SW480 (cell line): Measurements from ENCODE around the gene SEC14L3.
"Not testable (repeated sequence)": the region's sequence is repeated elsewhere in the genome, so short reads cannot be mapped to it uniquely, and the experiment has no call there.

ENCODE experiments used
- DNase-seq: peaks from one replicate; pipeline ENCODE4 v3.0.0-alpha.2; 2016; ENCODE audit warnings: low spot score

Gene SEC14L3

DNA sequence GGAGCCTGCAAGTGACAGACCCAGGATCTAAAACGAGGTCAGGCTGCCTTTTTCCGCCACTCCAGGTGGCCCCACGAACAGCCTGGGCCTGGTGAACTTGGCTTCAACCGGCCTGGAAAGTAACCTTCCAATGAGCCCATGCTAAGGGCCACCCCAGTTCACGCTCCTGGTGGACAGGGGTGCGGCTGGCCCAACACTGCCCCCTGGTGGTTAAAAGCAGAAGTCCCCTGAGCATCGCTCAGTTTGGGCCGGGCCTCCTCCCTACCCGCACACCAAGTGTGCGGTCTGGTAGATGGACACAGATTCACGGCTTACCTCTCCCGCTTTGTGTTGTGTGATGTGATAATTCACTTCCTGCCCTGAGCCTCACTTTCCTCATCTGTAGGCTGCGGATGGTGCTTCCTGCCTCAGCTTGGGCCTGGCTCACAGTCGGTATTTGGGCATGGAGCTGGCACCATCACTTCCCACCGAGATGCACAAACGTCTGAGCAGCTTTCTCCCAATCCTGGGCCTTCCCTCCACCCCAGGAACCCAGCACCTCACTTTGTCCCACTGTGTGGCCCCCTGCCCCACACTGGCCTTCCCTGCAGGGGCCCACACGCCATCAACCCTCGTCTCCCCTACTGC lies 13.7 kb upstream of the SEC14L3 start:
- peak; percentile 49 for DNase-seq

DNA sequence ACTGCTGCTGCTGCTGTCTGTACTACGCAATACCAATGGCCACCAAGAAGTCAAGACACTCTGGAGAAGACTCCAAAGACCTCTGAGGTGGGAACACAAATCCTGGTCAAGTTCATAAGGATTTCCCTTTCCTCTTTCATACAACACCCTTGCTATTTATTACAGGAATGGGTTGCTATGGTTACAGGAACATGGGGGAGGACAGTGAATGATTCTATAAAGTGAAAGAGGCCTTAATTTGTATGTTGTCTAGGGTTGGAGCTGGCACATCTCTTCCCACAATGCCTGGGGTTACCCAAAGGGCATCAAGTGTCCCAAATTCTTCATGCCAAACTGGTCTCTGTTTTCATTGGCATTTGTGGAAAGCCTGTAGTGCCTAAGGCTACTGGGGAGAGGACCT lies 11.4 kb upstream of the SEC14L3 start:
- DNase-seq: no peak

DNA sequence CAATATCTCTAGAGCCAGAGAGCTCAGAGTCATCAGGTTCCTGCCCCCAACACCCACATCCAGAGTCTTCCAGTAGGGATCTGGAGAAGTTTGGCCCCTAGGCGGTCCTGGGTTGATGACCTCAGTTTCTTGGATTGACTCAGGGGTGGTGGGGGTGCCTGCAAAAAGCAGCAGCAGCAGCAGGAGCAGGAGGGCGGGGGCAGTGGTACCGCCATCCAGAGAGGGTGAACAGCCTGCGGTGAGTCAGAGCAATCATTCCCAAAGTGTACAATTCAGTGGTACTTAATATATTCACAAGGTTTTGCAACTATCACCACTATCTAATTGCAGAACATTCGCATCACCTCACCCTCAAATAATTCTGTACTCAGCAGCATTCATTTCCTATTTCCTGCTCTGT lies 9.9 kb upstream of the SEC14L3 start:
- no peak for DNase-seq

DNA sequence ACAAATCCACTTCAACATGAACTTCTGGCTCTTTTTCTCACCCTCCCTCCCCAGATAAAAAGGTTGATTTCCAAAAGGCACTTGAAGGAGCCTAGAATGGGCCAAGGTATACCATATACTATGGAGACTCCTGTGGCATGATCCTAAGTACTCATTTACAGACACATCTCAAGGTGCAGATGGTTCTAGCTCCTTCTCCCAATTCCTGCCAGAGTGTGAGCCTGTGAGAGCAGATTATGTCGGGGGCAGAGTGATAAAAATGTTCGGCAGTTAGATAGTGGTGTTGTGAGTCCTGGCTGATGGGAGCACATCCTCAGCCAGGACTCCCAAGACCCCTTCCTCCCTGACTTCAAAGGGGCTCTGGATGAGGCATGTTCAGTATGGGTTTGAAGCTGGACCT lies 8.2 kb upstream of the SEC14L3 start:
- no peak for DNase-seq

DNA sequence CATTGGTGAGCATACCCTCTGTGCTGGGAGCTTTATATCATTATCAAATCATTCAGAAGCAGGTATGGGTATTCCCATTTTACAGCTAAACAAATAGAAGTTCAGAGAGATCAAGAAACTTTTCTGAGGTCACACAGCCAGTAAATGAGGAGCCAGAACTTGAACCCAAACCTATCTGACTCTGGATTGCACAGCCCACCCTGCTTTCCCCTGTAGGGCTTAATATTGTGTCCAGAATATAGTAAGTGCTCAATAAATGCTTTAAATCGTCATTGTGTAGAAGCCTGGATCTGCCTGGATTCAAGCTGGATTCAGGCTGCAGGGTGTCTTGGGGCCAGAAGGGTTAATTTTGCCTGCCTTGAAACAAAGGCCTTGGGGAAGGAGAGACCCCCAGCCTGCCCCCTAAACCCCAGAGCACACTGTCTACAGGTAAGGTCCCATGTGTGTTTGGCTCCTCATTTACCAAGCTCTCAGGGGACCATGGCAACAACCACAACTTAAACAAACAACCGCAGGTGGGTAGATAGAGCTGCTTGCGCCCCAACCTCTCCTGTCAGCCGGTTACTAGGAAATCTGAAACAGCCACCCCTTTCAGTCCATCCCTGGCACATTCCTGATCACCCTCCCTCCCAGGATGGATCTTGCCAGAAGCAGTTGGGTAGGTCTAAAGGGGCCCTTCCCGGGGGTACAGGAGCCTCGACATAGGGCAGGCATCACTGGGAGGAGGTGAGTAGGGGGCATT lies 3.0 kb upstream of the SEC14L3 start:
- DNase-seq: peak; percentile 73

DNA sequence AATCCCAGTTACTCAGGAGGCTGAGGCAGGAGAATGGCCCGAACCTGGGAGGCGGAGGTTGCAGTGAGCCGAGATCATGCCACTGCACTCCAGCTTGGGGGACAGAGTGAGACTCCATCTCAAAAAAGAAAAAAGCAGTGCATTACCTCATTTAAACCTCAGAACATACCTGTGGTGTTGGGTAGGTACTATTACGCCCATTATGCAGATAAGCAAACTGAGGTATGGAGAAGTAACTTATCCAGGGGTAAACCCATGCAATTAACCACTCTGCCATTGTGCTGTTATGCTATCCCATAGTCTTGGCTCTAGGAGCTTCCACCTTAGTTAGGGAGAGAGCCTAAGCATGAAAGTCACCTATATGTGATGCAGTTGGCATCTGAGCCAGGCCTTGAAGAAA lies 2.3 kb upstream of the SEC14L3 start:
- DNase-seq: no peak

DNA sequence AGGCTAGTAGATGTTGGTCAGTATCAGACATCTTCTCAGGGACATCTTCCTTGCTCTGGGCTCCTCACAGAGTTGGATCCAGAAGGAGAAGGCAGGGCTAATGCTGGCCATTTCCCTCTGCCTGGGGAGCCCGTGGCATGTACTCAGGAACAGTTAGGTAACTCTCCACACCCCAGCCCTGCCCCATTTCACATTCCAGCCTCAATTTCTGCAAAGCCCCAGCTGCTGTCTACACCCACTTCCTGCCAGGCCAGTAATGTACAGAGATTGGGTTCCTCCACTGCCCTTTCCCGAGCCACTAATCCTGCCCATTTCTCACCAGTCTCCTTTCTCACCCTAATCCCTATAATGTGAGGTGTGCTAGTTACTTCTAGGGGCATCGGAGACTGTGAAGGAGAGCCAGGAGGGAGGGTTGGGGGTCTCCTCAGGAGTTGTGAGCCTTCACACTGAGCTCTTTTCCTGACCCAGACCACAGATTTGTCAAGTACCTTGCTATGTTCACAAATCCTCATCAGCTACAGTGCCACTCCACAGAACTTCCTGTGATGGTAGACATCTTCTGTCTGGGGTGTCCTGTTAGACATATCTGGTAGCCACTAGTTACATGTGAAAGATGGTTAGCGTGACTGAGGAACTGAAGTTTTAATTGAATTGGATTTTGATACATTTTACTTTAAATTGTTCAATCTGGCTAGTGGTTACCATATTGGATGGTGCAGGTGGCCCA lies 1.3 kb upstream of the SEC14L3 start:
- DNase-seq: no peak

DNA sequence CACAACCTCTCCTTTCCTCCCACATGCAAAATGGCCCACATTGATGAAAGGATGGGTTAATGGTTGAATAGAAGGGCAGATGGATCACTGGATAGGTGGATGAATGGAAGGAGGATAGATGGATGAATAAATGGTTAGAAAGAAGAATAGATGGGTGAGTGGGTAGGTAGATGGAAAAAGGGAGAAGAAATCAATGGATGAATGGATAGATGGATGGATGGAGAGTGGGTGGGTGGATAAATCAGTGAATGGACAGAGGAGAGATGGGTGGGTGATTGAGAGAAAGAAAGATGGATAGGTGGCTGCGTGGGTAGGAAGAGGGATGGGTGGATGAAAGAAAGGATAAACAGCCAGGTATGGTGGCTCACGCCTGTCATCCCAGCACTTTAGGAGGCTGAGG lies 1.2 kb downstream of the SEC14L3 start:
- DNase-seq: no peak

DNA sequence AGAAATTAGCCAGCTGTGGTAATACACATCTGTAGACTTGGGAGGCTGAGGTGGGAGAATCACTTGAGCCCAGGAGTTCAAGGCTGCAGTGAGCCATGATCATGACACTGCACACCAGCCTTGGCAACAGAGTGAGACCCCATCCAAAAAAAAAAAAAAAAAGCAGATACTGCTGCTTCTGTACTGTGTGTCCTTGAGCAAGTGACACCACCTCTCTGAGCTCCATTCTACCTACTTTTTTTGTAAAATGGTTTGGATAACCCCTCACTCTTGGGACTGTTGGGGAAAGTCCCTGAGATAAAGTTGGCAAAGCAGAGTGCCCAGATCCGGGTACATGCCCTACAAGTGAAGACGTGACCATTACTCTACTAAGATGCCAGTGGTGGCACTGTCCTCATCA lies 2.7 kb downstream of the SEC14L3 start:
- DNase-seq: no peak

DNA sequence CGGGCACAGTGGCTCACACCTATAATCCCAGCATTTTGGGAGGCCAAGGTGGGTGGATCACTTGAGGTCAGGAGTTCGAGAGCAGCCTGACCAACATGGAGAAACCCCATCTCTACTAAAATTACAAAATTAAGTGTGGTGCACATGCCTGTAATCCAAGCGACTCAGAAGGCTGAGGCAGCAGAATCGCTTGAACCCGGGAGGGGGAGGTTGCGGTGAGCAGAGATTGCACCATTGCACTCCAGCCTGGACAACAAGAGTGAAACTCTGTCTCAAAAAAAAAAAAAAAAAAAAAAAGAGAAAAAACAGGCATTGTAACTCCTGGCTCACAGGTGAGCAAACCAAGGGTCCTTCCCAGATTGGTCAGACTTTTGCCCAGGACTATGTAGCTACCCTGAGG lies 11.3 kb downstream of the SEC14L3 start:
- not testable (repeated sequence) for DNase-seq

DNA sequence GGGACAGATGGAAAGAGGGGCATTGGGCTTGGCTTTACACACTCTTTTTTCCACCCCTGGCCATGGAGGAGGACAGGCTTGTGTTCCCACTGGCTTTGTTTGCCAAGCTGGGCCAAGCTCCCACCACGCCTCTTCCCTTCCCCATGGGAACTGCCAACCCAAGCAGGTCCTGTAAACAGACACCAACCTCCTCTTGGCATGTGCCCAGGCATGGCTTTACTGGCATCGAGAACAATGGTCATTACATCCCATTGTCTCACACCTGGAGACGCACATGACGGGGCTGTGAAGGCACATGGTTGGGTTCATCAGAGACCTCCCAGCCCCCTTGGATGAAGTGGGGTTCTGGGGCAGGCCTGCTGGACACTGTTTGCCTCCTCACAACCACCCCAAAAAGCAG lies 11.7 kb downstream of the SEC14L3 start:
- no peak for DNase-seq

DNA sequence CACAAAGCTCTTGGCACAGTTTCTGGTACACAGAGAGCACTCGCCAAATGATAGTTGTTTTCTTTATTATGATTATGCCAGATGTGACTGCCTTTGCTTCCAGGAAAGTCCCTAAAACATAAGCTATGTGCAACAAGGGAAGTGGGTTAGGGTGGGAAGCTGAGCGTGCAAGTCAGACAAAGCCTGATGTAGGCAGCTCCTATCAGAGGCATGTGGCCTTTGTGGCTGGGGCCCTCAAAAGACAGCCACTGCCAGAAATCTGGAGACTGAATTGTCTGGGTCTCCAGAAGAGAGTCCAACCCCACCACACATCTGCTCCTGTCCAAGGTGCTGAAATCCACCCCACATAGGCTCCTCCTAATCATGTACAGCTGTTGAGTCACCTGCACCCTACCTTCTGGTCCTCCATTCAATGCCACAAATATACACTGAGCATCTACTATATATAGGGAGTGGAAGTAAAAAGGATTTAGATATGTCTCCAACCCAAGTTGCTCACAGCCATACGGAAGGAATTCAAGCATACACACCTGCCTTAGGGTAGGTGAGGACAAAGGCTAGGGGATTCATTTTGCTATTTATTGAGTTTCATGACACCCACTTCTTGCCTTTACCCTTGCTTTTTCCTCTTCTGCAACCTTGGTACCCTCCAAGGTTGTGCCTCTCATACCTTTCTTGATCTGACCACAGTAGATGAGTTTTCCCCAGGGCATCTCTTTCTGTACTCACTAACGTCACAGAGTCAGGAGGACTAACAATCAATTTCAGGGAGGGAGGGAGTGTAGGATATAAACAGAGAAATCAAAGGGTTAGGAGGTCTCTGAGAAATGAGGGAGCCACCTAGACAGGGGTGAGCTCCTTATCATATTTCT lies 12.4 kb downstream of the SEC14L3 start:
- no peak for DNase-seq

DNA sequence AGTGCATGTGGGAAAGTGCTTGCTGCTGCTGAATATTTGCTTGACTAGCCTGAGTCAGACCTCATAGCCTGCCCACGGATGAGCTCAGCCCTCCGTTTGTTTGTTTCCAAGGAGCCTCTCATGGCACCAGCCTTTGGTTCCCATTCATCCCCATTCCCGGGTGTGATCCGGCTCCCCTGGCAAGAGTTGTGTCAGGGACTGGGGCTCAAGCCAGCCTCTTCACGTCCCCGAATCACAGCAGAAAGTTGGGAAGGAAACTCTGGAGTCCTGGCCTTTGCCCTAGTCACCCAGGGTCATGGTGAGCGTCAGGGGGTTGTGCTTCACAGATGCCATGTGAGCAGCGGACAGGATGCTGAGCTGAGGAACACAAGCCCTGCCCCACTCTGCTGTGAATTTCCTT lies 13.8 kb downstream of the SEC14L3 start:
- no peak for DNase-seq

DNA sequence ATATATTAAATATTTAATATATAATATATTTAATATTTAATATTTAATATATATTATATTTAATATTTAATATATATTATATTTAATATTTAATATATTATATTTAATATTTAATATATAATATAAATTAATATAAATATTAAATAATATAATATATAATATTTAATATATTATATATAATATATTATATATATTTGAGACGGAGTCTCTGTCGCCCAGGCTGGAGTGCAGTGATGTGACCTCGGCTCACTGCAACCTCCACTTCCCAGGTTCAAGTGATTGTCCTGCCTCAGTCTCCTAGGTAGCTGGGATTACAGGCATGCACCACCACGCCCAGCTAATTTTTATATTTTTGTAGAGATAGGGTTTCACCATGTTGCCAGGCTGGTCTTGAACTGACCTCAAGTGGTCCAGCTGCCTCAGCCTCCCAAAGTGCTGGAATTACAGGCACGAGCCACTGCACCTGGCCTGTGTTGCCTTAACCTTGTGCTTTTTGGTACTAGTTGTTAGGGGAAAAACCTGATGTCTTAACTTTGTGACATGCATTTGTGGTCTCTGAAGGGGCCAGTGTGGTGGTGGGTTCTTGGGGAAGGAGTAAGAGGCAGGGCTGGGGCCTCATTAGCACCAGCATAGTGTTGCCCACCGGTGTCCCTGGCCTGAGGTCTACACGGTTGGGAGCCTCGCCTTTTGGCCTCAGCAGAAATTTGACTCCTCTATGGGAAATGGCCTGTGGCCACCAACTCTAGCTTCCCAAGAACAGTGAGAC lies 16.6 kb downstream of the SEC14L3 start:
- DNase-seq: no peak

DNA sequence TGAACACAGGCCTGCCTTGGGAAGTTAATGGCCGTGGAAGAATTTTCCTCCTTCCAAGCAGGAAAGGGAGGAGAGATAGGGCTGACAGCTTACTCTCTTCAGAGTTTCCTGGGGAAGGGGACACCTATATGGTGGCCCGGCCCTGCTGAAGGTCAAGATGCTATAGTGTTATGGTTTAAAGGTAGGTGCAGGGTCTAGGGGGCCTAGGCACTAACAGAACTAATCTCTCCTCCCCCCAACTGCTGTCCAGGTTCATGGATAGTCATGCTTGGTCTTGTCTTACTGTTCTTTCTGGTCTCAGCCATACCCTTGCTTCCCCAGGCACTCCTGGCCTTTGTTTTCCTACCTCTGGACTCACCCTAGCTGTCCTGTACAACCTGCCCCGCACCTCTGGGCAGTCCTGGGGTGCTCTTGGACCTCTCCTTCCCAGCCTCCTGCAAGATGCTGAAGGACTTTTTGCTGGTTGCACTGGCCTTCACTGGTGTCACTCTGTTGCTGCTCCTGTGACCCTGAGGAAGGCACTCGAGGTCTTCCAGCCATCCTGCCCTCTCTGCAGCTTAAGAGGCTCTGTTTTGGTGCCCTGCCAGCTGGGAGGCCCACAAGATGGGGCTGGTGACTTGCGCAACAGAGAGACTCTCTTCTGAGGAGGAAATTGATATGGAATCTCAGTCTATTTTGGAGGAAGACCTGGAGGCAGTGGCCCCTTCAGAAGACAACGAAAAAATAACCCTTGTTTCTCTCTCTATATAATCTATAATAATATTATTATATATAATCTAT lies 17.9 kb downstream of the SEC14L3 start:
- DNase-seq: no peak

DNA sequence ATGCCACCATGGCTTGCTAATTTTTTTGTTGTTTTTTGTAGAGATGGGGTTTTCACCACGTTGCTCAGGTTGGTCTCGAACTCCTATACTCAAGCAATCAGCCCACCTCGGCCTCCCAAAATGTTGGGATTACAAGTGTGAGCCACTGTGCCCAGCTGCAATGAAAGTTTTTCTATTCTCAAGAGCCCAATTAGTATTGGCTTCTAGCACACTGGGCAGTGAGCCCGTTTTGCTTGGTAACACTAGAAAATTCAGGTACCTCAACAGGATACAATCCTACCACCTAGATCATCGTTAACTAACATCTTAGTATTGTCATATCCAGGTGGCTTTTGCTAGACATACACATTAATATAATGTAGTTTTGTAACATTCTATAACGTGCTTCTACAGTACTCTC lies 19.0 kb downstream of the SEC14L3 start:
- DNase-seq: no peak

DNA sequence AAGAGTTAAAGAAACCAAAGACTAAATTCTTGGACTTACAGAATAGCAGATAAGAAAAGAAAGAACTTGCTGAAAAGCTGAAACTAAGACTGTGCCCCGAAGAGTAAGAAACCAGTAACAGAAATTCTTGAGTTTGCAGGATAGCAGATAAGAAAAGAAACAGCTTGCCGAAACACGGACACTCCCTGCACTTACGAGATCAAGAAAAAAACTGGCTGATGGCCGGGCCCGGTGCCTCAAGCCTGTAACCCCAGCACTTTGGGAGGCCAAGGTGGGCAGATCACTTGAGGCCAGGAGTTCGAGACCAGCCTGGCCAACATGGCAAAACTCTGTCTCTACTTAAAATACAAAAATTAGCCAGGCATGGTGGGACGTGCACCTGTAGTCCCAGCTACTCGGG lies 20.3 kb downstream of the SEC14L3 start:
- not testable (repeated sequence) for DNase-seq

DNA sequence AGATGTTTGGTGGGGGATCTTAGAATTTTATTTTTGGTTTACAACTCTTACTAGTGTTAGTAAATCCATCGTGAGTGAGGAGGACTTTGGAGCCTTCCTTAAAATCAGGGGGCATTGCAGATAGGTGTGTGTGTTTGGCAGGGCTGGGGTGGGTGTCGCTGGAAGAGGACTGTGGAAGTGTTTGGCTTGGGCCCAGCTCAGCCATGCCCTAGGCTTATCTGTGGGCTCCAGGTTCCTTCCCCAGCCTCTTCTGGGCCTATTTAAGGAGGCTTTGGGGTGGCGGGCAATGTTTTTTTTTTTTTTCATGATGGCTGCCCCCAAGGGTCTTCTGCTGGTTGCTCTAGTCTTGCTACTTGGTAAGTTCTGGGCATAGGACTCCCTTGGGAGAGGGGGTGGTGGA lies 24.2 kb downstream of the SEC14L3 start:
- no peak for DNase-seq

DNA sequence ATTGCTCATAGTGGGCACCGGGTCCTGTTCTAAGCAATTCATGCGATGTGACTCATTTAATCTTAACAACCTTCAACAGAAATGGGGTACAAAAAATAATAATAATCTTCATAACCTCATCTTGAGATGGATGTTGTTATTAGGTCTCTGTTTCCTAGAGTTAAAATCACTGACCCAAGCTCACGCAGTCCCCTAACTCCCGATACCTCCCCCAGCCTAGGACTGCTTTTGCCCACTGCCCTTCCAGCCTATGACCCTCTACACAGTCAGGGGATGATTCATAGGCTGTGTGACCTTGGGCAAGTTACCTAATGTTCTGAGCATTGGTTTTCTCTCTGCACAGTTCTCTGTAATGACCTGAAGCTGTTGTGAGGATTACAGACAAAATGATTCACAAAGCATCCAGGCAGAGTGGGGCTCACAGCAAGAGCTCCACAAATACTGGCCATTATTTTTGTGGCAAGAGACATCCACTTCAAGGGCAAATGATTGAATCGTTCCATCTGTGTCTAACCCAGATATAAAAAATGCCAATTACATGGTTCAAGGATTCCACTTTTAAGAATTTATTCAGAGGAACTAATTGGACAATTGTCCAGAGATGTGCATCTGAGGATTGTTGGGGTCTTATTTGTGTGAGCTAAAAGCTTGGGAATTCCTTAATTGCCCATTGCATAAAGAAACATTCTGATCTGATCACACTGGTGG lies 26.2 kb downstream of the SEC14L3 start:
- DNase-seq: no peak
